Suprapubic skin (tissue), 4 donors: ENCODE measurements around the gene SF3A1.

Experiments
- EP300 ChIP-seq: sonication (generic); formaldehyde crosslinking; IDR thresholded peaks from one replicate; pipeline ENCODE4 v1.6.1; 2017; ENCODE audit warnings: antibody characterized with exemption
- POLR2A ChIP-seq, 2 donors: fragments of 450-650 bp; IDR thresholded peaks; one replicate each; pipeline ENCODE4 v1.6.1; 2017; ENCODE audit warnings: antibody characterized with exemption in 2 of 2, mild to moderate bottlenecking in 2 of 2, moderate library complexity in 2 of 2
- POLR2AphosphoS5 ChIP-seq, 3 donors: sonication (generic); formaldehyde crosslinking; IDR thresholded peaks; one replicate each; pipeline ENCODE4 v1.6.1; 2017; ENCODE audit warnings: antibody characterized with exemption in 3 of 3
- TF ChIP-seq, protein P1 (sequence below), 2 donors: fragments of 200-600 bp in 1 of 2; fragments of 450-650 bp in 1 of 2; sonication (generic) in 1 of 2; IDR thresholded peaks; one replicate each; pipeline ENCODE4 v1.5.1; 2016 to 2019; ENCODE audit warnings: antibody characterized with exemption in 2 of 2, mild to moderate bottlenecking in 1 of 2, moderate library complexity in 1 of 2

DNA sequence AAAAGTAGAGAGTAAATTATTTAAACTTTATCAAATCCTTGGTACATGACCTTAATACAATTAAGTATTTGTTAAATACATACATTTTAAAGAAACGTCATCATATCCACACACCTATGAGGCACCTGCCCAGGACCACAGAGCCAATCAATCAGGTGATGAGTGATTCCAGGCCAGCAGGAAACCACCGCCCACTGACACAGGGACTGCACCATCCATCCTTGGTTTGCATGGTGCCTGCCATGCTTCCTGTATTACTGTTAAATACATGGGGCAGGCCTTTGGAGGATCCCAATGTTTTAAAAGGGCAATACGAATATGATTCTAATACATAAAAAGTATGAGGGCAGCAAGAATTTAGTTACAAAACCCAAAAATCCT is 23.0 kb downstream of the SF3A1 start:
- TF ChIP-seq POLR2A (IDR thresholded peaks at IDR 0.05) (no peak), EP300 (no peak), POLR2AphosphoS5 (IDR thresholded peaks at IDR 0.05) (no peak)
- TF ChIP-seq, protein P1, sequence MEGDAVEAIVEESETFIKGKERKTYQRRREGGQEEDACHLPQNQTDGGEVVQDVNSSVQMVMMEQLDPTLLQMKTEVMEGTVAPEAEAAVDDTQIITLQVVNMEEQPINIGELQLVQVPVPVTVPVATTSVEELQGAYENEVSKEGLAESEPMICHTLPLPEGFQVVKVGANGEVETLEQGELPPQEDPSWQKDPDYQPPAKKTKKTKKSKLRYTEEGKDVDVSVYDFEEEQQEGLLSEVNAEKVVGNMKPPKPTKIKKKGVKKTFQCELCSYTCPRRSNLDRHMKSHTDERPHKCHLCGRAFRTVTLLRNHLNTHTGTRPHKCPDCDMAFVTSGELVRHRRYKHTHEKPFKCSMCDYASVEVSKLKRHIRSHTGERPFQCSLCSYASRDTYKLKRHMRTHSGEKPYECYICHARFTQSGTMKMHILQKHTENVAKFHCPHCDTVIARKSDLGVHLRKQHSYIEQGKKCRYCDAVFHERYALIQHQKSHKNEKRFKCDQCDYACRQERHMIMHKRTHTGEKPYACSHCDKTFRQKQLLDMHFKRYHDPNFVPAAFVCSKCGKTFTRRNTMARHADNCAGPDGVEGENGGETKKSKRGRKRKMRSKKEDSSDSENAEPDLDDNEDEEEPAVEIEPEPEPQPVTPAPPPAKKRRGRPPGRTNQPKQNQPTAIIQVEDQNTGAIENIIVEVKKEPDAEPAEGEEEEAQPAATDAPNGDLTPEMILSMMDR (IDR thresholded peaks at IDR 0.05) = no peak
